LHCN-M2 (cell line): Measurements from ENCODE around the gene SELENOO. TPM values are rescaled to one million over a fixed set of nuclear protein-coding genes. Genes with fewer than 3 reads are reported as not detected.
A peak's percentile ranks its signal among the peaks of the same experiment; 100 is the strongest.

Source experiments
- DNase-seq: peaks from one replicate; pipeline ENCODE4 v3.0.0-alpha.2; 2012; ENCODE audit warnings: low read depth
- total RNA-seq: library from RNA; depleted of rRNA; stranded (reverse); fragments of >200 nt; gene quantifications from 2 replicates; pipeline ENCODE4 v1.2.3, GENCODE V29; 2014

Gene SELENOO
- total RNA-seq, 1 experiment from 2014 or later, result 27.2 TPM

DNA sequence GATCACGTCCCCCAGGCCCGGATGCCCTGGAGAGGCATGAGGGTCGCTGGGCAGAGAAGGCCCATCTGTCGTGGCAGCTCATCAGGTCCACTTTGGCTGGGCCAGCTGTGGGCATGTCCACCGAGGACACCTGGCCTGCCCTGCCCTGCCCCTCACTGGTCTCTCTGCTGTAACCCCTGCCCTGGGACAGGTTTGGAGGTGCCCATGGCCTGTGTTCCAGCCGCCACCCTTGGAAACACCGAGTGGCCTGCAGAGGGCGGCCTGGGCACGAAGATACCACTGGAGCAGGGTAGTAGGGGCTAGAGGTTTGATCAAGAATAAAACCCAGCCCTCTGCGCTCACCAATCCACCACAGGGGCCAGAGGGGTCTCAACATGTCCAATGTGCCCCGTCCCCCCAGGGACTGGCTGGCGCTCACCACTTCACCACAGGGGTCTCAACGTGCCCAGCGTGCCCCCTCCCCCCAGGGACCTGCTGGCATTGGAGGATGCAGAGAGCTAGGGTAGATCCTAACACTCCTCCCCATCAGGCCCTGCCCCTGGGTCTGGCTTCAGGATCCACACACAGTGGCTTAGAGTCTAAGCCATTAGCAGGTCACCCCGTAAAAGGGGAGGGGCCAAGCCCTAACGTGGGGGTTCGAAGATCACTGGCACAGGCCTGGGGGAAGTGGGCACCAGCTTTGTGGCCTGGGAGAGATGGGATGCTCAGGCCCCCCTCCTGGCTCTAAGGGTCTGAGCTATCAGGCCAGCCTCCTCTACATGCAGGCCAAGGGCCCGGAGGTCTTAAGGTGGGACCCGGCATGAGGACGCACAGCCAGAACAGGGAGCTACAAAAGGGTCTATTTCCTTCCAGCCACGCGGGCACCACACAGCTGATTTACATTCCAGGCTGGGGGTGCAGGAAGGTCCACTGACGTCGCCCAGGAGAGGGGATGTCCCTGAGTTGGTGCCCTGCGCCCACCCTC lies 51.6 kb downstream of the SELENOO start:
- peak; percentile 59 for DNase-seq

DNA sequence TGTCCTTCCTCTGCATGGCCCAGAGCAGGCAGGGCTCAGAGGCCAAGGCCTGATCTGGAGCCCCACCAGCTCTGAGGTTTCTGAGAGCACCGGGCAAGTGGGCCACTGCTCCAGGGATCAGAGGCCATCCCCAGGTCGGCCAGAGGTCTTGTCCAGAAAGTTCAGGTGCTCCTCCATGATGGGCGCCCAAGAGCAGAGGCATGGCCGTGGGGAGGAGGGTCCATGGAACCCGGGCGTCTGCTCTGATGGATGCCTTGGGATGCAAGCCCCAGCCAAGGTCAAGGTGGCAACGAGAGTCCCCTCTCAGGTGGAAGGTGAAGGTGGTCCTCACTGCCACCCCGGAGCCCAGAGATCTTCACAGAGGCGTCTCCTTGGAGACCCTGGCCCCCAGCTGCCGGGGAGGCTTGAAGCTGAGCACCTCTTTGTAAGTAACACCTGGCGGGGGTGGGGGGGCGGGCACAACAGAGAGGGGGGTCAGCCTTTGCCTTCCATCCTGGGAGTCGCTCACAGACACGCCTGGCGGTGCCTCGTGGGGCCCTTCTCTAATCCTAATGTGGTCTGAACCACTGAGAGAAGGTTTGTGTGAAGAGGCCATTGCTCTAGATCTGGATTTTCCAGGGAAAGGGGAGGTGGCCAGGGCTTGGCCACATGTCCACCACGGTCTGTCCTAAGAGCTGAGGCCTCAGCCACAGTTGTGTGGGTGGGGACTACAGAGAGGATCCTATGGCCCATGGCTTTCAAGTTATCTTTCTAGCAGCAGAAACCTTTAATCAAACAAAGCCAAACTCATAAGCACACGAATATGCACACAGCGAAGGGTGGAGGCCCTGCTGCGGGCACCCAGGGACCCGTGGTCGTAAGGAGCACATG lies 52.5 kb downstream of the SELENOO start:
- DNase-seq, result no peak

GRCh38 chr22:50253941-50254340 lies 53.1 kb downstream of the SELENOO start:
- DNase-seq, result no peak

DNA sequence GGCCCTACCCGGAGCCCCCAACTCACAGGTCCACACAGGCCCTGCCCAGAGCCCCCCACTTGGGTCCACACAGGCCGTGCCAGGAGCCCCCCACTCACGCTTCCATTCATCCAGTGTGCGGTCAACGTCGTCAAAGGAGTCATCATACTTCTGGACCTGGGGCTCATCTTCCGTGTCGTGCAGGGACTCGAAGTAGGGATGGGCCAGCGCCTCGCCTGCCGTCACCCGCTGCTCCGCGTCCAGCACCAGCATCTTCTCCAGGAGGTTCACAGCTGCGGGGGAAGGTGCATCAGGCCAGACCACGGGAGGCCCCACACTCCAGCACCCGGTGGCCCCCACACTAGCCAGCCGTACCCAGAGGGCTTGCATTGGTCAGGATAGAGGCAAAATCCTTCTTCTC lies 54.3 kb downstream of the SELENOO start:
- no peak for DNase-seq

- no peak for DNase-seq
These were observed 54.8 kb downstream of the SELENOO start for GRCh38 chr22:50255607-50256006.

GRCh38 chr22:50256258-50256862 lies 55.5 kb downstream of the SELENOO start:
- no peak for DNase-seq

GRCh38 chr22:50257041-50257440 lies 56.2 kb downstream of the SELENOO start:
- DNase-seq, result no peak

DNA sequence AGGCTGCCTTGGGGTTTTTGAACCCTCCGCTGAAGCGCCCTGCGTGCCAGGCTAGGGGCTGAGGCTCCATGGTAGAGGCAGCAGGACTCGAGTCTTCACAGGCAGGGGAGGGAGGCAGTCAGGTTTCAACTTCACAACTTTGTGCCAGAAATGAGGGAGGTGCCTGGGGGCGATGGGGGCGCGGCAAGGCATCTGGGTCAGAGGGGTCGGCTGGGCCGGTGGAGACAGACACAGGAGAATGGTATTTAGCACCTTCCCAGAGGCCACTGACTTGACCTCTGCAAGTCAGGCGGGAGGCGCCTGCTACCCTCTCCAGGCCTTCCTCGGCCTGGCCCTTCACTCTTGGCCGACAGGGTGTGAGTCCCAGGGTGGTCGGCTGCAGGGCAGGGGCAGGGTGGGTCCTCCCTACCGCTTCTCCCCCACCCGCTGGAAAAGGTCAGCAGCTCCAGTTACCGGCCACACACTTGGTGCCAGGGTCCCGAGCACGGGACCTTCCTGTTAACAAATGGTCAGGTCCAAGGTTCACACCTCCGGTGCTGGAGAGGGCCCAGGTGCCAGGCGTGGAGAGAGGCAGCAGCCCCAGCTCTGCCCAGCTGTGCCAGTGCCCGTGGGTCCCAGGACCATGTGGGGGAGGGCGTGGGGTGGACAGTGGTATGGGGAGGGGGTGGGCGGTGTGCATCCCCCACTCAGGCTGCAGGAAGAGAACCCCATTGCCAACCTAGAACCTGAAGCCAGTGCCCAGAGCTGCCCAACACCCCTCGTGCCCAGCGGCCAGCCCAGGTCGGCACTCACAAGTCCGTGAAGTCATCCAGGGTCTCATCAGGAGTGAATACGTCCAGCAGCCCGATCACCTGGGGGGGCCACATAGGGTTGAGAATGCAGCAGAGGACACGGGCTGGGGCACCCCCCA lies 56.9 kb downstream of the SELENOO start:
- no peak for DNase-seq

GRCh38 chr22:50258361-50259292 lies 57.8 kb downstream of the SELENOO start:
- DNase-seq, result no peak

DNA sequence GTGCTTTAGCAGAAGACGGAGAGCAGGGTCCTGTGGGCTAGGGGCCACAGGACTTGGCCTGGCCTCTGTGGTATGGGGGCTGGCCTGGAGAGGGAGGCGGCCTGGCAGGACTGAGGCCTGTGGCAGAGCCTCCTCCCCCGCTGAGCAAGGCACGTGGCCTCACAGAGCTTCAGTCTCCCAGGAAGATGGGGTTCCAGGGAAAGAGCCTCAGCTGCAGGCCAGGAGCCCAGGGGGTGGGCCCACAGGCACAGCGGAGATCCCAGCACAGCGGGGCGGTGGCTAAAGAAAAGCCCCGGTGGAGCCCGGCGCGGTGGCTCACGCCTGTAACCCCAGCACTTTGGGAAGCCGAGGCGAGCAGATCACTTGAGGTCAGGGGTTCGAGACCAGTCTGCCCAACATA lies 58.5 kb downstream of the SELENOO start:
- no peak for DNase-seq

DNA sequence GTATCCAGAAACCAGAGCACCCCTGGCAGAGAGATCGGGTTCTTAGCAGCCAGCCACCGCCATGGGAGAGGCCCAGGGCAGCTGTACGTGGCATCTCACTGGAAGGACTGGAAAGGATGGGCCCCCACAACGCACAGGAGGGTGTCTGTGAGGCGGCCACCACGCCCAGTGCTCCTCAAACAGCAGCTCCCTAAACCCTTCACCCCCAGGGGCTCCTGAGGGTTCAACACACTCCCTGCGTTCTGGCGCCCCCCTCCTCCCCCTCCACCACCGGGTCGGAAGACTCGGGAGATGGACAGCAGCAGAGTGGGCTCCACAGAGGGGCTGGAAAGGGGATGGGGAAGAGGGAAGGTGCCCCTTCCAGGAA lies 59.6 kb downstream of the SELENOO start:
- no peak for DNase-seq

DNA sequence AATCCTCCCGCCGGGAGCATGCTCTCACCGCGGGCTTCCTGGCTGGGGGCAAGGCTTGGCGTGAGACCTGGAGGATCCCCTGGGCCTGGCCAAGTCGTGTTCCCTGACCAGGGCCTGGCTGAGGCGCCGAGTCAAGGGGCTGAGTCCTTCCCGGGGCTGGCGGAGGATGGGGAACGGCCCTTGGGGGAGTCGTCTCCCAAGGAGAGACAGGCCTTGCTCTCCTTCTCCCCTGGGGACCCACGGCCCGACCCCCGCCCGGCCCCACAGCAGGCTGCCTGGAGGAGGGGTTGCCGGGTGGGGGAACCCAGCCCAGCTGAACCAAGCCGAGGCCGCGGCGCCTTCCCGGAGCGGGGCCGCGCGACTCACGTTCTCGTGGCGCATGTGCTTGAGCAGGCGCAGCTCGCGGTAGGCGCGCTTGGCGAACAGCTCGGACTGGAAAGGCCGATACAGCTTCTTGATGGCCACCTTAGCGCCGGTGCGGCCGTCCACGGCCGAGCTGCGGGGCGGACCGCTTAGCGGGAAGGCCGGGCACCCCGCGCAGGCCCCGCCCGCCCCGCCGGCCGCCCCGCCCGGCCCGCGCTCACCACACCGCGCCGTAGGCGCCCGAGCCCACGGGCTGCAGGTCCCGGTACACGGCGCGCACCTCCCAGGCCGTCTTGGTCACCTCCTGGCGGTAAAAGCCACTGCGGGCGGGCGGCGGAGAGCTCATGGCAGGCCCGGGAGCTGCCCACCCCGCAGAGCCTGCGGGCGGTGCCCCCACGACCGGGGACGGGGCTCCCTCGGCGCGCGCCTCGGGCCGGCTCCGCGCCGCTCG lies 60.2 kb downstream of the SELENOO start:
- DNase-seq, result no peak

- DNase-seq, result no peak
These were observed 61.0 kb downstream of the SELENOO start, which contains the start of gene MAPK12 for GRCh38 chr22:50261615-50262459. Gene MAPK12 (minus strand): TSS chr22:50261683. CDS start chr22:50261509, 174 bp downstream.

DNA sequence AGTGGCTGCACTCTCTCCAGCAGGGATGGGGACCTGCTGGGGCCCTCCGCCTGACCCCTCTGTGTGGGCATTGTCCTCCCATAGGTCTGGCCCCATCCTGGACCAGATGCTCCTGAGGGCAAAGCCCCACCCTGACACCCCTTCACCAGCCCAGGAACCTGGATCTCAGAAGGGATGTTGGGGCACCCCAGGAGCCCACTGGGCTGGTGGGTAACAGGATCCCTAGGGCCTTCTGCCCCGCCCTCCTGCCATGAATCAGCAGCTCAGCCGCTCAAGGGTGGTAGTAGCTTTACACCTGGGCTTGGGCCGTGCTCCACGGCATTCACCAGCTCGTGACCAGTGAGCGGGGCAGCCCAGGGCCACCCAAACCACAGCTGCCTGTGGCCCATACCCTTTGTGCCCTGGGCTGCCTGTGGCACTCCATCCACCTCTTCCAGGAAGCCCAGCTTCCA lies 61.7 kb downstream of the SELENOO start:
- DNase-seq, result no peak

- no peak for DNase-seq
These were observed 62.3 kb downstream of the SELENOO start for GRCh38 chr22:50262973-50263617.

DNA sequence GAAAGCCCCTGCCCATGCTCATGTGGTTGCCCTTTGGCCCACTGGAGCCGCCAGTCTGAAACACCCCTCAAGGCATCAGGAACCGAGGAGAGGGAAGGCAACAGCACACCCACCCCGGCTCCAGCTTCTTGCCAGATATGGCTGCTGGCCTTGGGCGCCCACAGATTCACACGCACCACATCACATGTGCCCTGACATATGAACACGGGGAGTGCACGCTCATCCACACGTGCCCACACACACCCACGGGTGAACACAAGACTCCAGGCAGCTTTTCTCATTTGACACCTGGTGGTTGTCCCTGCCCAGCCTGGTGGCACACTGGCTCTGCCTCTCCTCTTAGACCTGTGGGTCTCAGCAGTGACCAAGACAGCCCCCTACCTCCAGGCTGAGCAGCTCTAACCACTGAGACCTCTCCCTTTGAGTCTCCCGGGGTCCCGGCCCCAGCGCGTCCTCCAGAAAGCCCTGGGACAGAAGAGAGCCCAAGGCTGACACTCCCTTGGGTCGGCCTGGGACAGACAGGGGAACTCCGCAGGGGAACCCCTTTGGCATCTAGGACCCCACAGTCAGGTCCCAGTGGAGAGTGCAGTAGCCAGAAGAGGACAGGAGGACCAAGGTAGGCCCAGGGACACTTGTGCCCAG lies 63.4 kb downstream of the SELENOO start:
- no peak for DNase-seq
